ENCODE data around the gene CEBPG.

Gene CEBPG

GRCh38 chr19:33413426-33413725 lies 39.9 kb downstream of the CEBPG start:
- no peak for DNase-seq (ENCODE audit: low read depth)
- TF ChIP-seq, protein P1, sequence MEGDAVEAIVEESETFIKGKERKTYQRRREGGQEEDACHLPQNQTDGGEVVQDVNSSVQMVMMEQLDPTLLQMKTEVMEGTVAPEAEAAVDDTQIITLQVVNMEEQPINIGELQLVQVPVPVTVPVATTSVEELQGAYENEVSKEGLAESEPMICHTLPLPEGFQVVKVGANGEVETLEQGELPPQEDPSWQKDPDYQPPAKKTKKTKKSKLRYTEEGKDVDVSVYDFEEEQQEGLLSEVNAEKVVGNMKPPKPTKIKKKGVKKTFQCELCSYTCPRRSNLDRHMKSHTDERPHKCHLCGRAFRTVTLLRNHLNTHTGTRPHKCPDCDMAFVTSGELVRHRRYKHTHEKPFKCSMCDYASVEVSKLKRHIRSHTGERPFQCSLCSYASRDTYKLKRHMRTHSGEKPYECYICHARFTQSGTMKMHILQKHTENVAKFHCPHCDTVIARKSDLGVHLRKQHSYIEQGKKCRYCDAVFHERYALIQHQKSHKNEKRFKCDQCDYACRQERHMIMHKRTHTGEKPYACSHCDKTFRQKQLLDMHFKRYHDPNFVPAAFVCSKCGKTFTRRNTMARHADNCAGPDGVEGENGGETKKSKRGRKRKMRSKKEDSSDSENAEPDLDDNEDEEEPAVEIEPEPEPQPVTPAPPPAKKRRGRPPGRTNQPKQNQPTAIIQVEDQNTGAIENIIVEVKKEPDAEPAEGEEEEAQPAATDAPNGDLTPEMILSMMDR (IDR thresholded peaks at IDR 0.05; ENCODE audit: control insufficient read depth, extremely low read depth, insufficient read depth): no peak
- no peak overlapping the region for H3K4me3 ChIP-seq (ENCODE audit: low read depth, low read length)

DNA sequence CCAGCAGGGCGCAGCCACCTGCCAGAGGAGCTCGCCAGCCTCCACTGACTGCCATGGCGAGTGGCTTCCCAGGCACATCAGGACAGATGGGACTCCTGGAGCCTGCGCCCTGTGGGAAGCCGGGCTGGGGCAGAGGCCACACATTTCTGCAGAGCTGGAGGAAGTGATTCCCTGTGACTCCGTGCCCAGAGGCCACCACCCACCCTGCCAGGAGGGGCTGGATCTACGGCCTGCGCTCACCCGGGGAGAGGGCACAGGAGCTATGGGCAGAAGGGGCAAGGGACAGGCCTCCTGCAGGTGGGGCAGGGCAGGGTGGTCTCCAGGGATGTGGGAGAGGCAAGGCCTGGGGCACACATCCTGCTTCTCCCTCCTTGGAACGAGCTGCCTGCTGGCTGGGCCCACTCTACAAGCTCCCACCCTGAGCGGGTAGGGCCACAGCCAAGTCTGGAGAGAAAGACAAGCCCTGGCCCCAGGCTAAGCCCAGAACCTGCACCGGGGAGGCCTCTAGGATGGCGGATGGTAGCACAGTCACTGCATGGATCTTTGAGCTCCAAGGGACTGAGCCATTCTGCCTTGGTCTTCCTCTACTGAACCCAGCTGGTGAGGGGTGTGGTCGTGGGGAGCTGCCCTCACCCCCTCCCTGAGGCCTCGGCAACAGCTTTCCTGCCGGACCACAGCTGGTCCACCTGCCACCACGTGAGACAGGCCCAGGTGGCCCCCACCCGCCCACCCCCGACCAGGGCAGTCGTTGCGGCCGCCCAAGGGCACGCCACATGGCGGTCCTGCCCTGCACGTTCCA lies 40.6 kb downstream of the CEBPG start:
- H3K4me3 ChIP-seq (ENCODE audit: low read depth, low read length): no peak overlapping the region
- DNase-seq (ENCODE audit: low read depth): no peak
- TF ChIP-seq, protein P1 (IDR thresholded peaks at IDR 0.05; ENCODE audit: control insufficient read depth, extremely low read depth, insufficient read depth): no peak

DNA sequence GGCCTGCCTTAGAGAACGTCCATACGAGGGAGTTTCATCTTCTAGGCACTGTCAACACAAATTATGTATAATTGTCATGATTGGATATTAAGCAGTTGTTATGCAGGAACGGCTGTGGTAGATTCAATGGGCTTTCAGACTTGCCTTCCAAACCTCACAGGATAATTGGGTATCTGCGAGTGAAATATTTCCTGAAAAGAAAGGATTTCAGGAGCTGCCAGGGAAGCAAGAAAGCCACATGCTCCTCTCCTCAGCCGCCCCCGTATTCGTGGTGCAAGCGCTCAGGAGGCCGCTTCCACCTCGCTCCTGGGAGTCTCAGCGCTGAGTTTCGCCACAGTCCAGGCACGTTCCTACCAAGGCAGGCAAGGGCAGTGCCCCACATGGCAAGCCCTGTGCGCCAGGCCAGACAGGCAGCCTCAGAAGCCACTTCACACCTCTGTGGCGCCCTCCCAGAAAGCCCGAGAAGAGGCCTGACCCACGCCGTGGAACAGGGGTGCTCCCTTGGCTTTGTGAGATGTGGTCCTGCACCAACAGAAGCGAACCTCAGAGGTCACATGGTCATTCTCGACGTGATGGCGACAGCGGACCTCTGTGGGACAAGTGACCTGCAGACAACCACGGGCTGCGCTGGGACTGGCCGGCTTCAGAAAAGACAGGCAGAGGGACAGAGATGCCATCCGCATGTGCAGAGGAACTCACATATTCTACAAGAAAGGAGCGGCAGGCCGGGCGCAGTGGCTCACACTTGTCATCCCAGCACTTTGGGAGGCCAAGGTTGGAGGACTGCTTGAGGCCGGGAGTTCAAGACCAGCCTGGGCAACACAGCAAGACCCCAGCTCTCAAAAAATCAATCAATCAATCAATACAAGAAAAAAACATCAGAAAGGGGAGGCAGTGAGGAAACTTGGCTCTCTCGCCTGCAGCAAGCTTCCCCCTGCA lies 41.4 kb downstream of the CEBPG start:
- DNase-seq (ENCODE audit: low read depth): no peak
- TF ChIP-seq, protein P1 (IDR thresholded peaks at IDR 0.05; ENCODE audit: control insufficient read depth, extremely low read depth, insufficient read depth): no peak
- no peak overlapping the region for H3K4me3 ChIP-seq (ENCODE audit: low read depth, low read length)

GRCh38 chr19:33416307-33417215 lies 43.1 kb downstream of the CEBPG start:
- DNase-seq (ENCODE audit: low read depth): peak; percentile 13
- H3K4me3 ChIP-seq (ENCODE audit: low read depth, low read length): no peak overlapping the region
- TF ChIP-seq, protein P1 (IDR thresholded peaks at IDR 0.05; ENCODE audit: control insufficient read depth, extremely low read depth, insufficient read depth): peak; percentile 79

DNA sequence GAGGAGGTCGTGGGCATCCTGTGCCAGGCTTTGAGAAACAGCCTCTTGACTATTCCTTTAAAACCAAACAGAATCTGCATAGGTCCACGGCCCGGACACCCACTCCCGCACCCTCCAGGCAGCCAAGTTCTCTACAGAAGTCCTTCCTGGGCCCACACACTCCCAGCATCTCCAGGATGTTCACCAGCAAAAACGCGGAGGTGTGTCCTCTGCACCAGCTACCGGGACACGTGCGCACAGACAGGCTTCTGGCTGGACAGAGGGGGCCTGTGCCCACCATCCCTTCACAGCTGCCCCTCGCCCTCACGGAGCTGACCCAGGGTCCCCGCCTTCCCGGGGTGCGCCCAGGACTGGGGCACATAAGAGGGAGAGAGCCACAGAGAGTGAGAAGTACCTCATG lies 44.2 kb downstream of the CEBPG start:
- no peak for DNase-seq (ENCODE audit: low read depth)
- TF ChIP-seq, protein P1 (IDR thresholded peaks at IDR 0.05; ENCODE audit: control insufficient read depth, extremely low read depth, insufficient read depth): no peak
- H3K4me3 ChIP-seq (ENCODE audit: low read depth, low read length): no peak overlapping the region

GRCh38 chr19:33418461-33418860 lies 45.0 kb downstream of the CEBPG start:
- TF ChIP-seq, protein P1 (IDR thresholded peaks at IDR 0.05; ENCODE audit: control insufficient read depth, extremely low read depth, insufficient read depth): no peak
- H3K4me3 ChIP-seq (ENCODE audit: low read depth, low read length): no peak overlapping the region
- no peak for DNase-seq (ENCODE audit: low read depth)
